Measurements from ENCODE around the gene TNNT1.
"Not testable (repeated sequence)": the region's sequence is repeated elsewhere in the genome, so short reads cannot be mapped to it uniquely, and the experiment has no call there.

DNA sequence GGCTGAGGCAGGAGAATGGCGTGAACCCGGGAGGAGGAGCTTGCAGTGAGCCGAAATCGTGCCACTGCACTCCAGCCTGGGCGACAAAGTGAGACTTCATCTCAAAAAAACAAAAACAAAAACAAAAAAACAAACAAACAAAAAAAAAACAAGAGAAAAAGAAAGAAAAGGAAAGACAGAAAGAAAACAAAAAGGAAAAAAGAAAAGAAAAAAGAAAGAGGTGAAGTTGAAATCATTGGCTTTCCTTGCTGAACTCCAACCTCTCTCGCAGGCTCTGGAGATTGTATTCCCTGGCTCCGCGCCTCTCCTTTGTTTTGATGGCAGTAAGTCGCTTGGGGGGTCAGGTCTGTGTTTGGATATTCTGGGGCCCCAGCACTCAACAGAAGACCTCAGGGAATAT, 23.3 kb upstream of the TNNT1 start:
- TF ChIP-seq, protein P1, sequence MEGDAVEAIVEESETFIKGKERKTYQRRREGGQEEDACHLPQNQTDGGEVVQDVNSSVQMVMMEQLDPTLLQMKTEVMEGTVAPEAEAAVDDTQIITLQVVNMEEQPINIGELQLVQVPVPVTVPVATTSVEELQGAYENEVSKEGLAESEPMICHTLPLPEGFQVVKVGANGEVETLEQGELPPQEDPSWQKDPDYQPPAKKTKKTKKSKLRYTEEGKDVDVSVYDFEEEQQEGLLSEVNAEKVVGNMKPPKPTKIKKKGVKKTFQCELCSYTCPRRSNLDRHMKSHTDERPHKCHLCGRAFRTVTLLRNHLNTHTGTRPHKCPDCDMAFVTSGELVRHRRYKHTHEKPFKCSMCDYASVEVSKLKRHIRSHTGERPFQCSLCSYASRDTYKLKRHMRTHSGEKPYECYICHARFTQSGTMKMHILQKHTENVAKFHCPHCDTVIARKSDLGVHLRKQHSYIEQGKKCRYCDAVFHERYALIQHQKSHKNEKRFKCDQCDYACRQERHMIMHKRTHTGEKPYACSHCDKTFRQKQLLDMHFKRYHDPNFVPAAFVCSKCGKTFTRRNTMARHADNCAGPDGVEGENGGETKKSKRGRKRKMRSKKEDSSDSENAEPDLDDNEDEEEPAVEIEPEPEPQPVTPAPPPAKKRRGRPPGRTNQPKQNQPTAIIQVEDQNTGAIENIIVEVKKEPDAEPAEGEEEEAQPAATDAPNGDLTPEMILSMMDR (IDR thresholded peaks at IDR 0.05), result not testable (repeated sequence)
- TF ChIP-seq EZH2phosphoT487, EZH2 (IDR thresholded peaks at IDR 0.05): not testable (repeated sequence)
